GM23338 (cell line): Measurements from ENCODE around the gene CT47C1.
A peak's percentile ranks its signal among the peaks of the same experiment; 100 is the strongest.

ENCODE experiments used
- CREB1 ChIP-seq: fragments of 250-450 bp; sonication (Bioruptor Pico); IDR thresholded peaks from 2 replicates; pipeline ENCODE4 v1.5.0; 2020; ENCODE audit warnings: low read depth, mild to moderate bottlenecking, moderate library complexity
- CTCF ChIP-seq, 2 experiments: fragments of 200-600 bp in 1 of 2; sonication (generic) in 1 of 2; conservative IDR thresholded peaks; 2 replicates each; pipeline versions ENCODE4 v1.5.1 to v1.6.1; 2016 to 2017; ENCODE audit warnings: antibody characterized with exemption in 2 of 2, low read depth in 2 of 2, mild to moderate bottlenecking in 2 of 2, moderate library complexity in 1 of 2
- EZH2 ChIP-seq: fragments of 200-600 bp; sonication (generic); IDR thresholded peaks from one replicate; pipeline ENCODE4 v1.8.0; 2017; ENCODE audit warnings: antibody characterized with exemption, mild to moderate bottlenecking, low read depth; ENCODE audit not compliant: unreplicated experiment
- EZH2phosphoT487 ChIP-seq: fragments of 200-600 bp; sonication (generic); IDR thresholded peaks from one replicate; pipeline ENCODE4 v1.8.1; 2018; ENCODE audit warnings: antibody characterized with exemption; ENCODE audit not compliant: unreplicated experiment
- NANOG ChIP-seq: IDR thresholded peaks from 2 replicates; pipeline ENCODE4 v1.6.1; 2016; ENCODE audit warnings: antibody characterized with exemption, borderline replicate concordance
- POLR2AphosphoS5 ChIP-seq: IDR thresholded peaks from 2 replicates; pipeline ENCODE4 v1.6.1; 2016; ENCODE audit warnings: antibody characterized with exemption, low read depth
- REST ChIP-seq: IDR thresholded peaks from one replicate; pipeline ENCODE4 v1.6.1; 2018; ENCODE audit warnings: antibody characterized with exemption; ENCODE audit not compliant: unreplicated experiment
- STAT1 ChIP-seq: IDR thresholded peaks from one replicate; pipeline ENCODE4 v1.6.1; 2016; ENCODE audit warnings: antibody characterized with exemption; ENCODE audit not compliant: unreplicated experiment
- ZNF331 ChIP-seq: fragments of 250-450 bp; sonication (Bioruptor Pico); IDR thresholded peaks from 2 replicates; pipeline ENCODE4 v1.5.0; 2020; ENCODE audit warnings: low read depth, mild to moderate bottlenecking, moderate library complexity
- TF ChIP-seq, protein P1 (sequence below): IDR thresholded peaks from 2 replicates; pipeline ENCODE4 v1.6.1; 2016; ENCODE audit warnings: antibody characterized with exemption
- TF ChIP-seq, protein P2 (sequence below): fragments of 250-450 bp; sonication (Bioruptor Pico); IDR thresholded peaks from 2 replicates; pipeline ENCODE4 v1.5.0; 2020; ENCODE audit warnings: mild to moderate bottlenecking, moderate library complexity

GRCh38 chrX:119118780-119119395 is 46.1 kb downstream of the CT47C1 start:
- TF ChIP-seq ZNF331 (CRISPR knock-in tag): no peak
- no peak for TF ChIP-seq CREB1 (CRISPR knock-in tag)
- TF ChIP-seq EZH2phosphoT487: no peak
- TF ChIP-seq EZH2: no peak
- TF ChIP-seq CTCF (conservative IDR thresholded peaks at IDR 0.05; ENCODE audit: low read depth in 2 of 2): peak; percentile 51 to 81
- no peak for TF ChIP-seq POLR2AphosphoS5
- no peak for TF ChIP-seq STAT1
- TF ChIP-seq REST: no peak
- no peak for TF ChIP-seq NANOG
- TF ChIP-seq, protein P1, sequence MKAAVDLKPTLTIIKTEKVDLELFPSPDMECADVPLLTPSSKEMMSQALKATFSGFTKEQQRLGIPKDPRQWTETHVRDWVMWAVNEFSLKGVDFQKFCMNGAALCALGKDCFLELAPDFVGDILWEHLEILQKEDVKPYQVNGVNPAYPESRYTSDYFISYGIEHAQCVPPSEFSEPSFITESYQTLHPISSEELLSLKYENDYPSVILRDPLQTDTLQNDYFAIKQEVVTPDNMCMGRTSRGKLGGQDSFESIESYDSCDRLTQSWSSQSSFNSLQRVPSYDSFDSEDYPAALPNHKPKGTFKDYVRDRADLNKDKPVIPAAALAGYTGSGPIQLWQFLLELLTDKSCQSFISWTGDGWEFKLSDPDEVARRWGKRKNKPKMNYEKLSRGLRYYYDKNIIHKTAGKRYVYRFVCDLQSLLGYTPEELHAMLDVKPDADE: no peak
- TF ChIP-seq, protein P2, sequence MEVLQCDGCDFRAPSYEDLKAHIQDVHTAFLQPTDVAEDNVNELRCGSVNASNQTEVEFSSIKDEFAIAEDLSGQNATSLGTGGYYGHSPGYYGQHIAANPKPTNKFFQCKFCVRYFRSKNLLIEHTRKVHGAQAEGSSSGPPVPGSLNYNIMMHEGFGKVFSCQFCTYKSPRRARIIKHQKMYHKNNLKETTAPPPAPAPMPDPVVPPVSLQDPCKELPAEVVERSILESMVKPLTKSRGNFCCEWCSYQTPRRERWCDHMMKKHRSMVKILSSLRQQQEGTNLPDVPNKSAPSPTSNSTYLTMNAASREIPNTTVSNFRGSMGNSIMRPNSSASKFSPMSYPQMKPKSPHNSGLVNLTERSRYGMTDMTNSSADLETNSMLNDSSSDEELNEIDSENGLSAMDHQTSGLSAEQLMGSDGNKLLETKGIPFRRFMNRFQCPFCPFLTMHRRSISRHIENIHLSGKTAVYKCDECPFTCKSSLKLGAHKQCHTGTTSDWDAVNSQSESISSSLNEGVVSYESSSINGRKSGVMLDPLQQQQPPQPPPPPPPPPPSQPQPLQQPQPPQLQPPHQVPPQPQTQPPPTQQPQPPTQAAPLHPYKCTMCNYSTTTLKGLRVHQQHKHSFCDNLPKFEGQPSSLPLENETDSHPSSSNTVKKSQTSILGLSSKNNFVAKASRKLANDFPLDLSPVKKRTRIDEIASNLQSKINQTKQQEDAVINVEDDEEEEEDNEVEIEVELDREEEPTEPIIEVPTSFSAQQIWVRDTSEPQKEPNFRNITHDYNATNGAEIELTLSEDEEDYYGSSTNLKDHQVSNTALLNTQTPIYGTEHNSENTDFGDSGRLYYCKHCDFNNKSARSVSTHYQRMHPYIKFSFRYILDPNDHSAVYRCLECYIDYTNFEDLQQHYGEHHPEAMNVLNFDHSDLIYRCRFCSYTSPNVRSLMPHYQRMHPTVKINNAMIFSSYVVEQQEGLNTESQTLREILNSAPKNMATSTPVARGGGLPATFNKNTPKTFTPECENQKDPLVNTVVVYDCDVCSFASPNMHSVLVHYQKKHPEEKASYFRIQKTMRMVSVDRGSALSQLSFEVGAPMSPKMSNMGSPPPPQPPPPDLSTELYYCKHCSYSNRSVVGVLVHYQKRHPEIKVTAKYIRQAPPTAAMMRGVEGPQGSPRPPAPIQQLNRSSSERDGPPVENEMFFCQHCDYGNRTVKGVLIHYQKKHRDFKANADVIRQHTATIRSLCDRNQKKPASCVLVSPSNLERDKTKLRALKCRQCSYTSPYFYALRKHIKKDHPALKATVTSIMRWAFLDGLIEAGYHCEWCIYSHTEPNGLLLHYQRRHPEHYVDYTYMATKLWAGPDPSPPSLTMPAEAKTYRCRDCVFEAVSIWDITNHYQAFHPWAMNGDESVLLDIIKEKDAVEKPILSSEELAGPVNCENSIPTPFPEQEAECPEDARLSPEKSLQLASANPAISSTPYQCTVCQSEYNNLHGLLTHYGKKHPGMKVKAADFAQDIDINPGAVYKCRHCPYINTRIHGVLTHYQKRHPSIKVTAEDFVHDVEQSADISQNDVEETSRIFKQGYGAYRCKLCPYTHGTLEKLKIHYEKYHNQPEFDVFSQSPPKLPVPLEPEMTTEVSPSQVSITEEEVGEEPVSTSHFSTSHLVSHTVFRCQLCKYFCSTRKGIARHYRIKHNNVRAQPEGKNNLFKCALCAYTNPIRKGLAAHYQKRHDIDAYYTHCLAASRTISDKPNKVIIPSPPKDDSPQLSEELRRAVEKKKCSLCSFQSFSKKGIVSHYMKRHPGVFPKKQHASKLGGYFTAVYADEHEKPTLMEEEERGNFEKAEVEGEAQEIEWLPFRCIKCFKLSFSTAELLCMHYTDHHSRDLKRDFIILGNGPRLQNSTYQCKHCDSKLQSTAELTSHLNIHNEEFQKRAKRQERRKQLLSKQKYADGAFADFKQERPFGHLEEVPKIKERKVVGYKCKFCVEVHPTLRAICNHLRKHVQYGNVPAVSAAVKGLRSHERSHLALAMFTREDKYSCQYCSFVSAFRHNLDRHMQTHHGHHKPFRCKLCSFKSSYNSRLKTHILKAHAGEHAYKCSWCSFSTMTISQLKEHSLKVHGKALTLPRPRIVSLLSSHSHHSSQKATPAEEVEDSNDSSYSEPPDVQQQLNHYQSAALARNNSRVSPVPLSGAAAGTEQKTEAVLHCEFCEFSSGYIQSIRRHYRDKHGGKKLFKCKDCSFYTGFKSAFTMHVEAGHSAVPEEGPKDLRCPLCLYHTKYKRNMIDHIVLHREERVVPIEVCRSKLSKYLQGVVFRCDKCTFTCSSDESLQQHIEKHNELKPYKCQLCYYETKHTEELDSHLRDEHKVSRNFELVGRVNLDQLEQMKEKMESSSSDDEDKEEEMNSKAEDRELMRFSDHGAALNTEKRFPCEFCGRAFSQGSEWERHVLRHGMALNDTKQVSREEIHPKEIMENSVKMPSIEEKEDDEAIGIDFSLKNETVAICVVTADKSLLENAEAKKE: no peak
